CD1c-positive myeloid dendritic cell (primary cell): ENCODE data around the gene CPAMD8.
"Not testable (repeated sequence)": the region's sequence is repeated elsewhere in the genome, so short reads cannot be mapped to it uniquely, and the experiment has no call there.

ENCODE experiments used
- DNase-seq: peaks from one replicate; pipeline ENCODE4 v3.0.0-alpha.2; 2016; ENCODE audit errors: extremely low spot score

Gene CPAMD8

DNA sequence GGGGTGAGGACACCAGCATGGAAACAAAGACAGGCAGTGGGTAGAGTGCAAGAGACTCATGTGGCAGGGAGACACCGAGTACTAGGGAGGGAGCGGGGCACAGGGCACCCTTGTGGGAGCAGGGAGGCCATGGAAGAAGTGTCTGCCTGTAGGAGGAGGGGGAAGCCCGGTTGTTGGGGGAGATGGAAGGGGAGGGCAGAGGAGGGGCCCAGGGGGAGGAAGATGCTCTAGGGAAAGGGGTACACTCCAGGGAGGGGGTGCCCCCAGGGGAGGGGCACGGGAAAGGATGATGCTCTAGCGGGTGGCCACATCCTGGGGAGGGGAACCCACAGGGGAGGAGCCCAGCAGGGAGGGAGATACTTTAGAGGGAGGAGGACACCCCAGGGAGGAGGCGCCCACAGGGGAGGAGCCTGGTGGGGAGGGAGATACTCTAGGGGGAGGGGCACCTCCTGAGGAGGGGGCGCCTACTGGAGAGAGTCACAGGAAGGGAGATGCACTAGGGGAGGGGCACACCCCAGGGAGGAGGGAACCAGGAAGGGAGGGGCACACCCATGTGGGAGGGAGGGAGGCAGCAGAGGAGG is 24.9 kb downstream of the CPAMD8 start:
- DNase-seq = peak; percentile 34

DNA sequence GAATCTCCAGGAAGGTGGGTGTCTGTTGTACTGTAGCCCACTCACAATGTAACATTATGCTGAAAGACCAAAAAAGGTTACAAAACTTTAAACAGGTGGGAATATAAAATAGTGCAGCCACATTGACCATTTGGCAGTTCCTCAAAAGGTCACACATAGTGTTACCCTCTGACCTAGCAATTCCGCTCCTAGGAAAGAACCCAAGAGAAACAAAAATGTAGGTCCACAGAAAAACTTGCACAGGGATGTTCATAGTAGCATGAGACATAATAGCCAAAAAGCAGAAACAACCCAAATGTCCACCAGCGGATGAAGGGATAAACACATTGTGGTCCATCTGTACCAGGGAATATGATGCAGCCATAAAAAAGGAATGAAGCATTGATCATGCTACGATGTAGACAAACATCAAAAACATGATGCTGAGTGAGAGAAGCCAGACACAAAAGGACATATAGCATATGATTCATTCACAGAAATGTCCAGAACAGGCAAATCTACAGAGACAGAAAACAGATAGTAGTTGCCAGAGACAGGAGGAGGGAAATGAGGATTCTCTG is 27.9 kb downstream of the CPAMD8 start:
- no peak for DNase-seq

GRCh38 chr19:16996838-16997490 is 29.6 kb downstream of the CPAMD8 start:
- not testable (repeated sequence) for DNase-seq

DNA sequence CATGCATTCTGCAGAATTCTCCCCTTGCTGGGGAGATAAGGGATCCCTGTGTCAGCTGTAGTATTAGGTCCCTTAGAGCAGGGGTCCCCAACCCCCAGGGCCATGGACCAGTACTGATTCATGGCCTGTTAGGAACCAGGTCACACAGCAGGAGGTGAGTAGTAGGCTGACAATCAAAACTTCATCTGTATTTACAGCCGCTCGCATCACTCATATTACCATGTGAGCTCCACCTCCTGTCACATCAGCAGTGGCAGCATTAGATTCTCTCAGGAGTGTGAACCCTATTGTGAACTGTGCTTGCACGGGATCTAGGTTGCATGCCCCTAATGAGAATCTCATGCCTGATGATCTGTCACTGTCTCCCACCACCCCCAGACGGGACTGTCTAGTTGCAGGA is 37.9 kb downstream of the CPAMD8 start:
- no peak for DNase-seq

- DNase-seq = no peak
Measured at GRCh38 chr19:16985403-16985802, 41.2 kb downstream of the CPAMD8 start.

- DNase-seq = not testable (repeated sequence)
Measured at GRCh38 chr19:16982586-16982985, 44.0 kb downstream of the CPAMD8 start.

DNA sequence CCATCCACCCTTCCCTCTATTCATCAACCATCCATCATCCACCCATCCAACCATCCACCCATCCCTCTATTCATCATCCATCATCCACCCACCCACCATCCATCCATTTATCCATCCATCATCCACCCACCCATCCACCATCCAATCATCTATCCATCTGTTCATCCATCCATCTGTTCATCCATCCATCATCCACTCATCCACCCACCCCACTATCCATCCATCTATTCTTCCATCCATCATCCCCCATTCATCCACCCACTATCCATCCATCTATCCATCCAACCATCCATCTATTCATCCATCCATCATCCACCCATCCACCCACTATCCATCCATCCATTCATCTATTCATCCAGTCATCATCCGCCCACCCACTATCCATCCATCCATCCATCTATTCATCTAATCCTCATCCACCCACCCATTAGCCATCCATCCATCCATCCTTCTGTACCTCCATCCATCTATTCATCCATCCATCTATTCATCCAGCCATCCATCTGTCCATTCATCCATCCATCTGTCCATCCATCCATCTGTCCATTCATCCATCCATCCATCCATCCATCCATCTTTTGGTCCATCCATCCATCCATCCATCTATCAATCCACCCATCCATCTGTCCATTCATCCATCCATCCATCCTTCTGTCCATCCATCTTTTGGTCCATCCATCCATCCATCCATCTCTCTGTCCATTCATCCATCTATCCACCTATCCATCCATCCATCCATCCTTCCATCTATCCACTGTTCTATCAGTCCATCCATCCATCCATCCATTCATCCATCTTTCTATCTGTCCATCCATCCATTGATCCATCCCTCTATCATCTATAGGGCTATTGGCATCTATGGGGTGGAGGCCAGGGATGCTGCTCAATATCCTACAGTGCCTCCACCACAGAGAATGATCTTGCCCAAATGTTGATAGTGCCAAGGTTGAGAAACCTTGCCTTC is 47.5 kb downstream of the CPAMD8 start:
- DNase-seq = no peak

DNA sequence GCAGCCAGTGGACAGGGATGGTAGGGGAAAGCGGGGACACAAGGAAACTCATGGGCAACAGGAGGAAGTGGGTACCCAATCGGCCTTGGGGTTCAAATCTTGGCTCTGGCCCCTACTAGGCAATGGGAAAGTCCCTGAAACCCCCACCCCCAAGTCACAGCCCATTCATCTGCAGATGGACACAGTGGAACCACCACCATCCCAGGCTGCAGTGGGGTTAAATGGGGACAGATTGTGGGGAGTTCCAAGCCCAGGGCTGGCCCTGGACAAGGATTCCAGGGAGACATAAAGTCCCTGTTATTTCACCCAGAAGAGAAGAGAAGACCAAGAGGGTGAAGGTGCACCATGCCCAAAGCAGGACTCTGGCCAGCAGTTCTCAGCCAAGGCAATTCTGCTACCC is 48.5 kb downstream of the CPAMD8 start:
- no peak for DNase-seq

DNA sequence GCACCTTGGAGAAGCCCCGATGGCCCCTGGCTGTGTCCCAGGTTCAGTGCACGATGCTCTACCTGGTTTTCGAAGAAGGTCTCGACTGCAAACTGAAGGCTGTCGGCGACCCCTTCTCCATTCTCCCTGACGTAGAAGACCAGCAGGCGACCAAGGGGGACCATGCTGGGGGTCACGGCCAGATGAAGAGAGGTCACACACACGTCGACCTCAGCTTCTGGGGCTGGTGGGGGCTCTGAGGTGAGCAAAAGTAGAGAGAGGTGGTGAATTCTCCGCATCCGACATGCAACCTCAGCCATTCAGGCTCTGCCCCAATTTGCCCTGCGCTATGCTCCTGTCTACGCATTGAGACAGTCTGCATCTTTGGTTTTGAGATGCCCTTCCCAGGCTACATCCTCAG is 49.3 kb downstream of the CPAMD8 start:
- no peak for DNase-seq

DNA sequence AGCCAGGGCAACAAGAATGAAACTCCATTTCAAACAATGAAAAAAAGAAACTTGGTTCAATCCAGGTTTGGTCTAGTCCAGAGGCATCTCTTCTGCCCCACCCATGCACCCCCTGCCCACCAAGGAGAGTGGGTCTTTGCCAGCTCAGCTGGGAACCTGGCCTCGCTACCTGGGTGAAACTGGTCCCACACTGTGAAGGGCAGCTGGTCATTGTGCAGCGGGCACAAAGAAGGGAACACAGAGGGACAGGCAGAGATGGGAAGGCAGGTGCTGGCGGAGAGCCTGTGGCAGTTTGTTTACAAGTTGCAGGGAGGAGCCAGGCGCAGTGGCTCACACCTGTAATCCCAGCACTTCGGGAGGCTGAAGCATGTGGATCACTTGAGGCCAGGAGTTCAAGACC is 50.2 kb downstream of the CPAMD8 start:
- no peak for DNase-seq

- DNase-seq = peak; percentile 17
Measured at GRCh38 chr19:16970821-16971220, 55.8 kb downstream of the CPAMD8 start.

- peak; percentile 51 for DNase-seq
Measured at GRCh38 chr19:16969135-16969534, 57.5 kb downstream of the CPAMD8 start.

DNA sequence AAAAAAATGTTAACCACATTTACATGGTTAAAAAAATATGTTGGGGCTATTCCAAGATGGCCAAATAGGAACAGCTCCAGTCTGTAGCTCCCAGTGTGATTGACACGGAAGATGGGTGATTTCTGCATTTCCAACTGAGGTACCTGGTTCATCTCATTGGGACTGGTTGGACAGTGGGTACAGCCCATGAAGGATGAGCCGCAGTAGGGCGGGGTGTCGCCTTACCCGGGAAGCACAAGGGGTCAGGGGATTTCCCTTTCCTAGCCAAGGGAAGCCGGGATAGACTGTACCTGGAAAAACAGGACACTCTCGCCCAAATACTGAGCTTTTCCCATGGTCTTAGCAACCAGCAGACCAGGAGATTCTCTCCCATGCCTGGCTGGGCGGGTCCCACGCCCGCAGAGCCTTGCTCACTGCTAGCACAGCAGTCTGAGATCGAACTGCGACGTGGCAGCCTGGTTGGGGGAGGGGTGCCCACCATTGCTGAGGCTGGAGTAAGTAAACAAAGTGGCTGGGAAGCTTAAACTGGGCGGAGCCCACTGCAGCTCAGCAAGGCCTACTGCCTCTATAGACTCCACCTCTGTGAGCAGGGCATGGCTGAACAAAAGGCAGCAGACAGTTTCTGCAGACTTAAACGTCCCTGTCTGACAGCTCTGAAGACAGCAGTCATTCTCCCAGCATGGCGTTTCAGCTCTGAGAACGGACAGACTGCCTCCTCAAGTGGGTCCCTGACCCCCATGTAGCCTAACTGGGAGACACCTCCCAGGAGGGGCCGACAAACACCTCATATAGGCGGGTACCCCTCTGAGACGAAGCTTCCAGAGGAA is 65.4 kb downstream of the CPAMD8 start:
- DNase-seq = not testable (repeated sequence)

DNA sequence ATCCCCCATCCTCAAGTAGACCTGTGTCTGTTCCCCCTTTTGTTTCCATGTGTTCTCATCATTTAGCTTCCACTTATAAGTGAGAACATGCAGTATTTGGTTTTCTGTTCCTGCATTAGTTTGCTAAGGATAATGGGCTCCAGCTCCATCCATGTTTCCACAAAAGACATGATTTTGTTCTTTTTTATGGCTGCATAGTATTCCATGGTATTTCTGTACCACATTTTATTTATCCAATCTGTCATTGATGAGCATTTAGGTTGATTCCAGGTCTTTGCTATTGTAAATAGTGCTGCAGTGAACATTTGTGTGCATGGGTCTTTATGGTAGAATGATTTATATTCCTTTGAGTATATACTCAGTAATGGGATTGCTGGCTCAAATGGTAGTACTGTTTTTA is 68.3 kb downstream of the CPAMD8 start:
- DNase-seq = not testable (repeated sequence)

DNA sequence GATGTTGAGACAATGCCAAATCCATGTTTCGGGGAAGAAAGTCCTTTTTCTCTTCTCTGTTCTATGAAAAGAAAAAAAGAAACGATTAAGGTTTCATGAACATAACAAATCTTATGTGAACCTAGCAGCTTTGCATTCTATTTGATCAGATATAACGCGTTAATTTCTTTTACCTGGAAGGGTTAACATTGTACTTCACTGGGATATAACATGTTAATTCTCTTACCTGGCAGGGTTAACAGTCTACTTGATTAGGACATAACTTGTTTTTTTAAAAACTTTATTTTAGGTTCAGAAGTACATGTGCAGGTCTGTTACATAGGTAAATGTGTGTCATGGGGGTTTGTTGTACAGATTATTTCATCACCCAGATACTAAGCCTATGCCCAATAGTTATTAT is 68.8 kb downstream of the CPAMD8 start:
- no peak for DNase-seq

GRCh38 chr19:16957151-16957701 is 69.4 kb downstream of the CPAMD8 start:
- peak; percentile 5 for DNase-seq

DNA sequence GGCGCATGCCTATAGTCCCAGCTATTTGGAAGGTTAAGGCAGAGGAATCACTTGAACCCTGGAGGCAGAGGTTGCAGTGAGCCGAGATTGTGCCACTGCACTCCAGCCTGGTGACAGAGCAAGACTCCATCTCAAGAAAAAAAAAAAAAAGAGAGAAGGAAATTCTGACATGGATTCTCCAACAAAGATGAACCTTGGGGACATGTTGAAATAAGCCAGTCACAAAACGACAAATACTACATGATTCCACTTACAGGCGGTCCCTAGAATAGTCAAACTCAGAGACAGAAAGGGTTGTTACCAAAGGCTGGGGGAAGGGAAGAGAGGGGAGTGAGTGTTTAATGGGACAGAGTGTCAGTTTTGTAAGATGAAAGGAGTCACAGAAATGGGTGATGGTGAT is 71.4 kb downstream of the CPAMD8 start:
- no peak for DNase-seq

- DNase-seq = no peak
Measured at GRCh38 chr19:16952046-16952445, 74.6 kb downstream of the CPAMD8 start.

DNA sequence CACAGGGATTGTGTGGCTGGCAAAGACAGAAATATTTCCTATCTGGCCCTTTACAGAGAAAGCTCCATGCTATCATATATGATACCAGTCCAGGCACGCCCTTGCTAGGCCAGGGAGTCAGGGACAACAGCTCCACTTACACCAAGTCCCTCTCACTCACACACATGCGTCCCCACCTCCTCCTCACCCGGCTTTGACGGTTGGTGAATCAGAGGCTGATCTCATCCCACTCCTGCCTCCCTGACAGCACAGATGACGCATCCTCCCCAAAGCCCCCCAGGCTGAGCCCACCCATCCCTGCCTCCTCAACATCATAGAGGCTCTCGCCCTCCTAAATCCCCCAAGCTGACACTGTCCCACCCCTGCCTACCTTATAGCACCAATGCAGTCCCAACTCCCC is 75.1 kb downstream of the CPAMD8 start:
- no peak for DNase-seq

GRCh38 chr19:16949496-16950023 is 77.0 kb downstream of the CPAMD8 start:
- DNase-seq = no peak
